Amygdala (tissue), 56 donors: Measurements from ENCODE around the gene TUBB6.
A peak's percentile ranks its signal among the peaks of the same experiment; 100 is the strongest.

Experiments used
- DNase-seq, 56 donors: peaks; one replicate each; lab custom pipeline; 2025; lab: John Stamatoyannopoulos, UW

The TUBB6 gene

DNA sequence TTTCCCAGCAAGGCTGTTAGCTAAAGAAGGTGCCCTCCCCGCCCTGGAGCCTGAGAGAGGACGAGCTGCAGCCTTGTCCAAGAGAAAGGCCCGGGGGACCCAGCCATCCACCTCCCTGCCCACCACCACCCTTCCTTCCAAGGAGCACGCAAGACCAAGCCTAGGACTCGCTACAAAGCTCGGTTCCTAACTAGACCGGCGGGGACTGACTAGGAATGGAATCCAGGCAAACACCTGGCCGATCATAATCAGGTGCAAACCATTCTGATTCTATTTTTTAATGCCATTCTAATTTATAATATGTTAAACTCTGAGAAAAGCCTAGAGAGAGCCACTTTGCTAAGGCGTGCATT, 19.7 kb upstream of the TUBB6 start:
- no peak for DNase-seq

DNA sequence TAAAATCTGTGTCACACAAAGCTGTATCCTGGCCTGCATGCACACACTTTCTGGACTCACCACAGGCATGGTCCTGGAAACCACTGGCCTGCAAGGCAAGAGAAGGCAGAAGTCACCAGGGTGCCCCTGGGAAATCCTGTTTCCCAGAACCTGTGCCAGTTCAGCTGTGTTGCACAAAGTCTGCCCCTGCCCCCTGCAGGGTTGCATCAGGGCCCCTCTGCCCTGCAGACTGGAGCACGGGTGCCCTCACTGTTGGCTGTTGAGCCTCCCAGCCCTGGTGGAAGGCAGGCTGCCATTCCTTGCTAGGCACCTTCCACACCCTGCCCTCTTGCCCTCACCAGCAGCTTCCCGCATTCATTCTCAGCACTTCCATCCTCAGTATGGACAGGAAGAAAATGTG, 18.0 kb upstream of the TUBB6 start:
- no peak for DNase-seq

- no peak for DNase-seq
These were observed 16.9 kb upstream of the TUBB6 start for GRCh38 chr18:12291161-12291560.

DNA sequence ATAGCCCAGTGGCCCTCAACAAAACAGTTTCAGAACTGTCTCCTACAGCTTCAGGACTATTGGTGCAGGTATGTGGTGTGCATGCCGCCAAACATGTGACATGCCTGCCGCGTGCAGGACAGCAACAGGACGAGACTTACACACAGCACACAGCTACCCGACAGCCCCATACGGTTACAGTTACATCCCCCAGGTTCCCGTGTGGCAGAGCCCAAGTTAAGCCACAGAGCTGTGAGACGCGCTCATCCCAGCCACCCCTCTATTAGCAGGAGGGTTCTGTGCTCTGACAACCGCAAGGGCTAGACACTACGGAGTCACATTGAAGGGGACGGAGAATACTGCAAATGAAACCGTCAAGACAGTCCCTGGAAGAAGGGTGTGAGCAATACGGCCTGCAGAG, 16.4 kb upstream of the TUBB6 start:
- DNase-seq = no peak

DNA sequence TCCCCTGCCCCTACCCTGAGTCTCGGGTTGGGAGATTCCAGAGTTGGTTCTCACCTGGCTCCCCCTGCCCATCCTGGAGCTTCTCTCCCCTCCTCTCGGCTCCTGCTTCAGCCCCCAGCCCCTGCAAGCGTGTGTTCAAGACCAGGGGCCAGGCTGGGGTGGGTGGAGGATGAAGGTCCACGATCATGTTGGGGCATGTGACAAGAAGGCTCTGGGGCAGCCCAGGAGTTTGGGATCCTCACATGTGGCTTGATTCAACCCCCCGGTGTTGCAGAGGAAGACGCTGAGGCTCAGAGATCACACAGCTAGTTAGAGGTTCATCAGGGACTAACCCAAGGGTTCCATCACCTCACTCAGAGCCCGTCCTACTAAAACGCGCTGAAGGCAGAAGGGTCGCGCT, 14.2 kb upstream of the TUBB6 start:
- DNase-seq = no peak

GRCh38 chr18:12295389-12296086, 12.5 kb upstream of the TUBB6 start:
- no peak for DNase-seq

- DNase-seq = no peak
These were observed 12.0 kb upstream of the TUBB6 start for GRCh38 chr18:12296087-12296403.

DNA sequence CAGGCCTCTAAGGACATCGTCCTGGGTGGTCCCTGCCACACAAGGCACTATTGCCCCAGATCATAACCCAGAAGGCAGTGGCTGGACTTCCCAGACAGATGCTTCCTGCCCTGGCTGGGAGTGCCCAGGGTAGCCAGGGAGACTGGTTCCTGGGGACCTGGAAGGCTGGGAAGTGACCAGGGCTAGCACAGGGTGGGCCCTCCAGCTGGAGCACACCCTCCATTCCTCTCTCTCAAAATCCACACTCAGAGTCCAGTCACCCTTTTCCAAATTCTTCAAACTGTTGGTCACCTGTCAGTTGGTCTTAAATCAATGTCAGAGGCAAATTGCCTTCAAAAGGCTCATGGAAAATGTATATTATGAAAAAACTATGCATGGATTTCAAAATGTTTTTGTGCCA, 11.6 kb upstream of the TUBB6 start:
- DNase-seq = no peak

DNA sequence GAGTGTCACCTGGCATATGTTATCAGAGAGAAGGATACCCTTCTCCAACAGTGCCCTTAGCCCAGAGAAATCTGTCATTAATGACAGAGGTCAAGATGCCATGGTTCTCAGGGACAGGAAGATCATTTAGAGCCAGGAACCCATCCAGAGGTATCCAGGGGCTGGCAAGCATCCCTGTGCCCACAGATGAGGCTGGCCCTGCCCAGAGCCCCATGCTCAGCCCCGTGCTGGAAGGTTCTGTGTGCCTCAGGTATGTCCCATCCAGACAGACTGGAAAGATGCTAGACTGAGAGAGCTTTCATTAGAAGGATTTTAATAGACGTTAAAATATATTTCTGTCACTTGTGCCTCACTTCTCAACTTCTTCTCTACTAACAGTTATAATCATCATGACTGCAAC, 8.2 kb upstream of the TUBB6 start:
- DNase-seq = no peak

- no peak for DNase-seq
These were observed 6.6 kb upstream of the TUBB6 start for GRCh38 chr18:12301263-12302005.

DNA sequence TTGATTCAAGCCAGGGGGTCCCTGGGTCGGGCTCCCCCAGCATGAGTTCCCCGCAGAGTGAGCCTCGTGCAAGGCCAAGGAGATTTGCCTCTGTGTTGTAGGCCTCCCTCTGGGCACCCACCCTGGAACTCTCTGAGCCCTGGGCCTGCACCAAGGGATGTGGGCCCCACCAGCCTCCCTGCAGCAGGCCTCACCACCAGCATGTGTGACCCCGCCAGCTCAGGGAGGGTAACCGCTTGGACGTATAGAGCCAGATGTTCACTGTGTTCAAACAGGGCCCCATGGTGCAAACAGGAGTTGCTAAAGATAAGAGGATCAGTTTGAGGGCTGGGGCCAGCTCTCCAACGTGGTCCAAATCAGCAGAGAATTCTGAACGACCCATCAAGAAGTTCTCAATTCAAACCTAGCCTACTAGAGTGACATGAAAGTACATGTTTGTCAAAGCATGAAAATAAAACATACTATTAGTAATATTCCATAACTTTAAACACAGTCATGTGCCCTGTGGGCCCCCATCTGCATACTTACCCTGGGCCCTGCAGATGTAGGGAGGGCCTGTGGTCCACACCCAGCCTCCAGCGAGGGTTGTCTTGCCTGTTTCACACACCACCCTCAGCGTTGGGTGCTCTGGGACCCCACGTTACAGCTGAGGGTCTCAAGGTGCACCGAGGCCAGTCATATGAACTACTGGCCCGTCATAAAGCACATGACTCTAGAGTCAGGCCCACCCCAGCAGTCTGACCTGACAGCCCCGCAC, 5.5 kb upstream of the TUBB6 start:
- DNase-seq = no peak

- peak in 7 of 56 donors; percentile 18 to 52 (median 28) for DNase-seq
These were observed 3.5 kb upstream of the TUBB6 start for GRCh38 chr18:12304351-12305210.

DNA sequence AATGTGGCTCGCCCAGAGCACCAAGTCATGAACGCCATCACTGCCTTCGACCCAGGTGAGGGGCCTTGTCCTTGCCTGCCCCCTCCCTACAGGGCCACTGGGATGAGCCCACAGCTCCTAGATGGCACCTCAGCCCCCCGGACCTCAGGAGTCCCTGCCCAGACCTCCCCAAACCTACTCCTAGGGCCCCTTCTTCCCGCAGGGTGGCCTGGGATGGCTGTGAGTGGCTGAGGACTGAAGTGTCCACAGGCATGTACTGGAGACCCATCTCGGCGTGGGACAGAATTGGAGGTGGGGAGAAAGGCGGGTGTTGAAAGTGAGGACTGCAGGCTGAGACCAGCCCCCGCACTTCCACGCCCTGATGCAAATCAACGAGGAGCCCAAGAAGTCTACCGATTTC, 2.8 kb upstream of the TUBB6 start:
- no peak for DNase-seq

DNA sequence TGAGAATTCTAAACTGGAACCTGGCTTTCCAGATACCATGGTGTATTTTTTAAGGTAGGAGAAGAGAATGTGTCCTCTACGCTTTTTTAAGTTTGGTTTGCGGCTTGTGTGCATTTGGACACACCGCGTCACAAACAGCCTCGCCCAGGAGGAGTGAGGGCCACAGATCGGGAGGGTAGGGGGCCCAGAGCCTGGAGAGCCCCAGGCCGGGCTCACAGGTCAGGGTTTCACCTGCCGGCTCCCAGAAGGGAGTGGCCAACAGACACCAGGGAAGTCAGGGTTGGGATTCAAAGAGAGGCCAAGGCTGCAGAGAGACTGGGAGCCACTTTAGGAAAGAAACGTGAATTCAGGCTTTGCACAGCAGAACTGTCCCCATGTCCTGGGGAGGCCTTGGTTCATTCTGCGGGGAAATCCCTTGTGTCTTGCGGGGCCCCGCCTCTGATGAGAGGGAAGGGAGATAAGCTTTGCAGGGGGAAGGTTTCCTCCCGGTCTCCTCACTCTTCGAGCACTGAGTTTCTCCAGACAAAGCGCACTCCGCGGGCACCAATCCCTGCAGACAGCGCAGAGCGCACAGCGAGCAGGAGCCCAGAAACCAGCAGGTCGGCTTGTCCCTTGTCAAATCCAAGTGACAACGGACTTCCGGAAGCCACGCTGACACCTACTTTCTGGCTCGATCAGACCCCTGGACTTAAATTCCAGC, 2.0 kb upstream of the TUBB6 start:
- DNase-seq = no peak

GRCh38 chr18:12306752-12307700, 1.0 kb upstream of the TUBB6 start:
- DNase-seq = no peak

DNA sequence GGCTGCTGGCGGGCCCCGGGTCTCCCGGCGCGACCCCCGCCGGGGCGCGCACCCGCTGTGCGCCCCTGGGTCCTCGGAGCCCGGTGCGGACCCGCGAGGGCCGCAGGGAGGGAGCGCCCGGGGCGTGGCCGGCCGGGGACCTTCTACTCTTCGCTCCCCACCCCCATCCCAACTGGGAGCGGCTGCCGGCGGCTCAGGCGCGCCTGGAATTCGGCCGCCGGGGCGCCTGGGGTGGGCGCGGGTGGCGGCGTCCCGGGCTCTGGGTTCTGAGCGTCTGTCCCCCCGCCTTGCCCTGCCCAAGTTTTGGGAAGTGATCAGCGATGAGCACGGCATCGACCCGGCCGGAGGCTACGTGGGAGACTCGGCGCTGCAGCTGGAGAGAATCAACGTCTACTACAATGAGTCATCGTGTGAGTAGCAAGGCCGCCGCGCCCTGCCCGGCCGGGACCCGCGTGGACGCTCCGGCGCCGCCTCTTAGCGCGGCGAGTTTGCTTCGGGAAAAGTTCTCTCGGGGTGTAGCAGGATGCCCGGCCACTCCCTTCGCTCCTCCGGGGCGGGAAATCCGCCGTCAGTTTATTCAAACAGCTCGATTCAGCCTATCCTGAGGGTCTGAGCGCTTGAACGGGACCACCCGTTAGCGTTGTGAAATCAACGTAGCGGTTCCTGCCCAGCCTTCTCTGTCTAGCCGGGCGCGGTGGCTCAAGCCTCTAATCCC, 502 bp downstream of the TUBB6 start:
- peak in 2 of 56 donors; percentile 15 to 17 for DNase-seq

- no peak for DNase-seq
These were observed 1.7 kb downstream of the TUBB6 start for GRCh38 chr18:12309683-12310198.

- DNase-seq = no peak
These were observed 2.7 kb downstream of the TUBB6 start for GRCh38 chr18:12310762-12311161.
